ENCODE results near the gene HSPB1. TPM values are rescaled to one million over a fixed set of nuclear protein-coding genes. Genes with fewer than 3 reads are reported as not detected.

The HSPB1 gene
- total and polyA plus RNA-seq, 2 experiments from 2014 or later, result 96.5 to 1,542 TPM

DNA sequence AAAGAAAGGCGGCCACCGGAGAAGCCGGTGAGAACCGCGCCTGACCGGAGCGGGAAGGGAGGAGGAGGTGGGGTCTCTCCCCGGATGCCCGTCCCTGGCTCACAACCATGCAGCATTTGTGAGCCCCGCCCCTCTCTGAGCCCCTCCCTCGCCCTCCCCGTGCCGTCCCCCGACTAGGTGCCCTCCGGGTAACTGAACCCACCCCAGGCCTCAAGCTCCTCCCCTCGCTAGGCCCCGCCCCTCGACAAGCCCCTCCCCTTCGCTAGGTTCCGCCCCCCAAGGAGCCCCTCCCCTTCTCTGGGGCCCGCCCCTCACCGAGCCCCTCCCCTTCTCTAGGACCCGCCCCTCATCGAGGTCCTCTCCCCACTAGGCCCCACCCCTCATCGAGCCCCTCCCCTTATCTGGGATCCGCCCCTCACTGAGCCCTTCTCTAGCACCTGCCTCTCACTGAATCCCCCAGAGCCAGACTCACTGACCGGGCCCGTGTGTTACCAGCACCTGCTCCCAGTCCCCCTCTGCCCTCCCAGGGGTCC lies 42.2 kb upstream of the HSPB1 start:
- in situ Hi-C loops (cut with MboI), result no loop called here
- no peaks in the 10 kb centered on the region for H3F3A ChIP-seq (ENCODE audit: insufficient read depth)
- no peak overlapping the region for H3K4me3 ChIP-seq
- H3K27me3 ChIP-seq (replicated peaks; ENCODE audit: insufficient read depth), result peaks cover 12% of the 10 kb centered on the region
- 9% methylated on average over 28 of the region's 28 CpGs; no CpG with 5 or more reads in 1 of the 2 experiments for WGBS, 2 experiments (ENCODE audit: low coverage in 1 of 2, low lambda C conversion rate in 2 of 2, missing lambda C conversion rate in 2 of 2)
- no peaks in the 10 kb centered on the region for H3K79me2 ChIP-seq (ENCODE audit: insufficient read depth)
- no peak overlapping the region for H3K4me2 ChIP-seq (ENCODE audit: unreplicated experiment)
- no peaks in the 10 kb centered on the region for H3K9me2 ChIP-seq (ENCODE audit: insufficient read depth)
- no peak overlapping the region for H3K9ac ChIP-seq
- no peaks in the 10 kb centered on the region for H4K20me1 ChIP-seq (ENCODE audit: insufficient read depth)
- H3K36me3 ChIP-seq (ENCODE audit: low read depth), result no peaks in the 10 kb centered on the region
- no peak overlapping the region for H3K27ac ChIP-seq
- TF ChIP-seq EZH2 (IDR thresholded peaks at IDR 0.05; ENCODE audit: insufficient read depth, poor library complexity, severe bottlenecking), result no peak
- no peak for TF ChIP-seq EZH2phosphoT487 (IDR thresholded peaks at IDR 0.05; ENCODE audit: insufficient read depth, low read depth)
- DNase-seq, result peak; percentile 55
- H2AFZ ChIP-seq, result no peak overlapping the region
- no peaks in the 10 kb centered on the region for H3K4me1 ChIP-seq (ENCODE audit: insufficient read depth)
- H3K9me3 ChIP-seq (ENCODE audit: low read depth), result no peaks in the 10 kb centered on the region

DNA sequence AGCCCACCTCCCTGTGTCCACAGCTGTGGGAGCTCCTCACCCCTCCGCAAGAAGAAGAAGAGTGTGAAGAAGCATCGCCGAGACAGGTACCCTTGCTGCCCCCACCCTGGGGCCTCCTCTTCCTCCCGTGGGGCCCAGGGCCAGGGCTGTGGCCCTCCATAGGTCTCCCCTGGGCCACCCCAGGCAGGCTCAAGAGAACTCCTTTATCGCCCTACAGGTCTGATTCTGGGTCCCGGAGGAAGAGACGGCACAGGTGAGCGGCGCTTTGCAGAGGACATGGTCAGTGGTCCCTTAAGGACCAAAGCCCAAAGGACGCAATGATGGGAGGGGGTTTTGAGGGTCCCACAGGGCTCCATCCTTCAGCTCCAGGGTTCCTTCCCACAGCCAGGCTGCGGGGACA lies 41.1 kb upstream of the HSPB1 start:
- Histone ChIP-seq H3K27ac (no peak overlapping the region), H3F3A (ENCODE audit: insufficient read depth) (no peaks in the 10 kb centered on the region), H3K4me2 (ENCODE audit: unreplicated experiment) (no peak overlapping the region), H3K36me3 (ENCODE audit: low read depth) (no peaks in the 10 kb centered on the region), H2AFZ (no peak overlapping the region), H3K27me3 (replicated peaks; ENCODE audit: insufficient read depth) (peaks cover 12% of the 10 kb centered on the region), H3K9me2 (ENCODE audit: insufficient read depth) (no peaks in the 10 kb centered on the region), H3K4me1 (ENCODE audit: insufficient read depth) (no peaks in the 10 kb centered on the region), H3K79me2 (ENCODE audit: insufficient read depth) (no peaks in the 10 kb centered on the region), H3K4me3 (no peak overlapping the region), H3K9ac (no peak overlapping the region), H4K20me1 (ENCODE audit: insufficient read depth) (no peaks in the 10 kb centered on the region), H3K9me3 (ENCODE audit: low read depth) (no peaks in the 10 kb centered on the region)
- no peak for TF ChIP-seq EZH2 (IDR thresholded peaks at IDR 0.05; ENCODE audit: insufficient read depth, poor library complexity, severe bottlenecking)
- TF ChIP-seq EZH2phosphoT487 (IDR thresholded peaks at IDR 0.05; ENCODE audit: insufficient read depth, low read depth), result no peak
- in situ Hi-C loops (cut with MboI), result no loop called here
- no peak for DNase-seq
- 93 to 96% methylated on average over 11 of the region's 11 CpGs for WGBS, 2 experiments (ENCODE audit: low coverage in 1 of 2, low lambda C conversion rate in 2 of 2, missing lambda C conversion rate in 2 of 2)

DNA sequence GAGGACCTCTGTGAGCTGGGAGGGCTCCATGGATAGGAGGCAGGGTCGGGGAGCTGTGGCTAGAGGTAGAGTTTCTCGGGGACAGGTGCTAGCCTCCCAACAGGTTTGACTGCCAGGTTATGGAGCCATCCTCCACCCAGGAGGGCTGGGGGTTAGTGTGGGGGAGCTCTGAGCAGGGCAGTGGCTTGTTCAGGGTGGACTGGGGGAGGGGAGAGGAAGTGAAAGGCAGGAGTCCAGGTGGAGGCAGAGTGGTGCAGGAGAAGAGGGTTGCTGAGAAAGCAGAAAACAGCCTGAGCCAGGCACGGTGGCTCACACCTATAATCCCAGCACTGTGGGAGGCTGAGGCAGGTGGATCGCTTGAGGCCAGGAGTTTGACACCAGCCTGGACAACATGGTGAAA lies 40.5 kb upstream of the HSPB1 start:
- Histone ChIP-seq H3K36me3 (ENCODE audit: low read depth) (no peaks in the 10 kb centered on the region), H3K4me1 (ENCODE audit: insufficient read depth) (no peaks in the 10 kb centered on the region), H4K20me1 (ENCODE audit: insufficient read depth) (no peaks in the 10 kb centered on the region), H3K79me2 (ENCODE audit: insufficient read depth) (no peaks in the 10 kb centered on the region), H3K9me2 (ENCODE audit: insufficient read depth) (no peaks in the 10 kb centered on the region), H3F3A (ENCODE audit: insufficient read depth) (no peaks in the 10 kb centered on the region), H3K27me3 (replicated peaks; ENCODE audit: insufficient read depth) (peaks cover 17% of the 10 kb centered on the region), H3K9ac (no peak overlapping the region), H3K9me3 (ENCODE audit: low read depth) (no peaks in the 10 kb centered on the region), H3K27ac (no peak overlapping the region), H3K4me2 (ENCODE audit: unreplicated experiment) (no peak overlapping the region), H3K4me3 (no peak overlapping the region), H2AFZ (no peak overlapping the region)
- 41 to 56% methylated on average over 4 of the region's 4 CpGs for WGBS, 2 experiments (ENCODE audit: low coverage in 1 of 2, low lambda C conversion rate in 2 of 2, missing lambda C conversion rate in 2 of 2)
- no peak for DNase-seq
- in situ Hi-C loops (cut with MboI), result no loop called here
- TF ChIP-seq EZH2phosphoT487 (IDR thresholded peaks at IDR 0.05; ENCODE audit: insufficient read depth, low read depth) (no peak), EZH2 (IDR thresholded peaks at IDR 0.05; ENCODE audit: insufficient read depth, poor library complexity, severe bottlenecking) (no peak)

GRCh38 chr7:76262683-76263402 lies 39.6 kb upstream of the HSPB1 start:
- WGBS, 2 experiments (ENCODE audit: low coverage in 1 of 2, low lambda C conversion rate in 2 of 2, missing lambda C conversion rate in 2 of 2), result 64 to 65% methylated on average over 7 of the region's 7 CpGs
- Histone ChIP-seq H4K20me1 (ENCODE audit: insufficient read depth) (no peaks in the 10 kb centered on the region), H3K36me3 (ENCODE audit: low read depth) (no peaks in the 10 kb centered on the region), H3K9me3 (ENCODE audit: low read depth) (no peaks in the 10 kb centered on the region), H3K27me3 (replicated peaks; ENCODE audit: insufficient read depth) (peaks cover 19% of the 10 kb centered on the region), H3F3A (ENCODE audit: insufficient read depth) (no peaks in the 10 kb centered on the region), H2AFZ (no peak overlapping the region), H3K4me2 (ENCODE audit: unreplicated experiment) (no peak overlapping the region), H3K4me1 (ENCODE audit: insufficient read depth) (no peaks in the 10 kb centered on the region), H3K27ac (no peak overlapping the region), H3K9ac (no peak overlapping the region), H3K4me3 (no peak overlapping the region), H3K9me2 (ENCODE audit: insufficient read depth) (no peaks in the 10 kb centered on the region), H3K79me2 (ENCODE audit: insufficient read depth) (no peaks in the 10 kb centered on the region)
- DNase-seq, result peak; percentile 84
- in situ Hi-C loops (cut with MboI), result no loop called here
- TF ChIP-seq EZH2phosphoT487 (IDR thresholded peaks at IDR 0.05; ENCODE audit: insufficient read depth, low read depth), result no peak
- no peak for TF ChIP-seq EZH2 (IDR thresholded peaks at IDR 0.05; ENCODE audit: insufficient read depth, poor library complexity, severe bottlenecking)
